HG02970 (cell line): Measurements from ENCODE around the gene MINAR2.

ENCODE experiments used
- ATAC-seq: cut with Tn5 transposase; IDR thresholded peaks from one replicate; pipeline ENCODE4 v1.9.1; 2021; ENCODE audit warnings: mild to moderate bottlenecking, moderate library complexity, moderate number of reproducible peaks; ENCODE audit not compliant: unreplicated experiment, low FRiP score

Gene MINAR2, protein sequence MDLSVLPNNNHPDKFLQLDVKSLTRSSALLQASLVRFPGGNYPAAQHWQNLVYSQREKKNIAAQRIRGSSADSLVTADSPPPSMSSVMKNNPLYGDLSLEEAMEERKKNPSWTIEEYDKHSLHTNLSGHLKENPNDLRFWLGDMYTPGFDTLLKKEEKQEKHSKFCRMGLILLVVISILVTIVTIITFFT

DNA sequence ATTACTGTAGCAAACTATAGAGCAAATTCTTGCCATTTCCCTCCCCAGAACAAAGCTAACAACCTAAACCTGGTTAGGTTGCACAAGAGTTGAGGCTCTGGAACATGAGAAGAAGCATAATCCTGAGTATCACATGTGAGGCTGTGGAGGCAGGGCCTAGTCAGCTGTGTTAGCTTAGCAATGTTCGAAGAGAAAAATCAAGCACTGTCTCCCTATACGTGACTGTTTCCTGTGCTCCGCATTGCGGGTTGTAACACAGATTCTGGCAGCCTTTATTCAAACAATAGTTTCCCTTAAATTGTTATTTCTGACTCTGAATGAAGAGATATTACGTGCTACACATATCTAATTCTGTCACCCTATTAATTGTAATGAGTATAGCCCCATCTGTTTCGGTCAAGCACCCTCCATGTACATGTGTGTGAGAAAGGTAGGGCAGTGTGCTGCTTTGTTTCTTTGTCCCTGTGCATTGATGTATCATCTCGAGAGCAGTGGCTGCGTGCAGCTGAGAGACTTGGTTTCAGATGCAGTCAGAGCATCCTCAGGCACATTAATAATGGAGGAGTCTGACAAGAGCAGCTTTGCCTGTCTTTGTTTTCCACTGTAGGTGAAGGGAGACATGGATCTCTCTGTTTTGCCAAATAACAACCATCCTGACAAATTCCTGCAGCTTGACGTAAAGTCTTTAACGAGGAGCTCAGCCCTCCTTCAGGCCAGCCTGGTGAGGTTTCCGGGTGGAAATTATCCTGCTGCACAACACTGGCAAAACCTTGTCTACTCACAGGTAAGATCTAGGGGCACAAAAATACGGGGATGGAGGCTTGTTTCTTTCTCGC lies at the start of gene MINAR2:
Gene MINAR2, plus strand, starts transcription at position 523 of the 836 bp plus-strand sequence. Its CDS starts 97 bp downstream, at position 620.
- ATAC-seq: no peak

DNA sequence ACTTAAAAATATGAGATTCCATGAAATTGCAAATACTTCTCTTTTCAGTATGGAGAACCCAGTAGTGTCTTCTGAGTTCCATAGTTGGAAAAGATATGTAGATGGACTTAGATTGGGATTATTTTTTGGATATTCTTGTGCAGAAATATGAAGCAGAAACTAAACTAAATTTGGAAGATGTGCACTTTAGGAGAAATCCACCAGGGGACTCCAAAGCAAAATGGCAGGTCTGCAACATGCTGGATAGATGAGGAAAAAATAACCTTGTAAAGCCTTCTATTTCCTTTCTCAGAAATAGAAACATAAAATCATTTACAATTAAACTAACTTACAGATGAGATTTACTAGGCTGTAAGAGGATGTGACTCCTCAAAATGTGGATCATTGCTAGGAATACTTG lies 49.2 kb upstream of the MINAR2 start:
- no peak for ATAC-seq

DNA sequence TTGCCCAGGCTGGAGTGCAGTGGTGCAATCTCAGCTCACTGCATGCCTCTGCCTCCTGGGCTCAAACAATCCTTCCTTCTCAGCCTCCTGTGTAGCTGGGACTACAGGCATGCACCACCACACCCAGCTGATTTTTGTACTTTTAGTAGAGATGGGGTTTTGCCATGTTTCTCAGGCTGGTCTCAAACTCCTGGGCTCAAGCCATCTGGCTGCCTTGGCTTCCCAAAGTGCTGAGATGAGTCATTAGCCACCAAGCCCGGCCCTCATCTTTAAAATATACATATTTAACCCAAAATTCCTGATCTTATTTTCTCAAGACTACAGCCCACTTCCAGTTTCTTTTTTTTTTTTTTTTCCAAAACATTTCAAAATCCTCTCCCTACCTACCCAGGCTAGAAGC lies 31.7 kb upstream of the MINAR2 start:
- no peak for ATAC-seq

DNA sequence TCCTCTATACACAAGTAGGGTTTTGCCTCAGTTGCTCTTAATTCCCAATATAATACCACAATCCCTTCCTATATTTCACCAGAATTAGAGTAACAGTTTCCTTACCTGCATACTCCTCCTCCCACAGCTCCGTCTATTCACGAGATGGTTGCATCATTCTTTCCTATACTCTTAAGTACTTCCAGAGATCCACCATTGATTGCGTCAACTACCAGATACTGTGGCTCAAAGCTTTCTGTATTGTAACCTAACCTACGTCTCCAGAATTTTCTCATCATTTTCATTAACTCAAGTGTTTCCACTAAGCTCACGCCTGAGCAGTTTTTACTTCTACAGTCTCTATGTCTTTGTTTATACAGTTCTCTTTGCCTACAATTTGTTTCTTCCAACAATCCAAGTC lies 31.2 kb upstream of the MINAR2 start:
- ATAC-seq: no peak

DNA sequence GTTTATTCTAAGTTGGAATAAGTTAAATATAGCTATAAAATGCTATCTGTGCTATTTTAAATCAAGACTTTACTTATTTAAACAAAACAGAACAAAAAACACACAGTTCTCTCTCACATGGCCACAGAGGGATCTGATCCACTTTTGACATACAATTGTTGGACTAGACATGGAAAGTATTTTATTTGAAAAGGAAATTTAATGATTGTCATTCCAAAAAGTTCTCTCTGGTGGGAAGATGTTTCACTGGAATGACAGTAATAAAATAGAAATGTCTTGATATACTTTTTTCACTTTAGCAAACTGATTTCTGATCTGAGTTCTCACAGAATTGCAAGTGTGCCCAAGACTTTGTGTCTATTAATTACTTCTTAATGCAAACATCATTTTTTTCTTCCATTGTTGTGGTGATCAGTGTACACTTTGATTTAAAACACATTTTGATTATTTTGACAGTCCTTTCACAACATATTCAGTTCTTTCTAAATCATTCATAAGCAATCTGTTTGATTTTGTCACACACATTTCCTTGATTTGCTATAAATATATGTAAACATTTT lies 30.1 kb upstream of the MINAR2 start:
- ATAC-seq: no peak

DNA sequence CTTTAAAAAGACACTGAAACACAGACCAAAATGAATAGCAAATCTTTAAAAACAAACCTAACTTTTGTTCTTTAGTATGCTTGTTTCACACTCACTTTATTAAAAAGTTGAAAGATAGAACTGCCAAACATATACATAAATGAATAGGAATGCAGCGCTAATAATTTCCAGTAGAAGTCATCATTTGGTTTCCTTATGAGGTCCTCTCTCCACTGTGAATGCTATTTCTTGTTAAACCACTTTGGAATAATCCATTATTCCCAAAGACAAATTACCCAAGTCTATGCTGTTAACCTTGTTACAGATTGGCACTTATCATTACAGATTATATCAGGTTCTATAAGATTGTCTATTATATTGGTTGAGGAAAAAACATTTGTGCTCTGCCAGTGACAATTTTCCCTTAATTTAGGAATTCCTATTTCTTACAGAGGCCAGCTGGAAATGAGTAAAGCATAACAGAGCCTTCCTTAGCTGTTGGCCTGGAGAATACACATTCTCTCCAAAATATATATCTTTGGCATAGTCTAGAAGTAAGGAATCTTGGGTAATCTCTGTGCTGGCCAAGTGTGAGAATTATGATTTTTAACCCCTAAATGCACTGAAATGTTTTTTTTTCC lies 29.3 kb upstream of the MINAR2 start:
- no peak for ATAC-seq

DNA sequence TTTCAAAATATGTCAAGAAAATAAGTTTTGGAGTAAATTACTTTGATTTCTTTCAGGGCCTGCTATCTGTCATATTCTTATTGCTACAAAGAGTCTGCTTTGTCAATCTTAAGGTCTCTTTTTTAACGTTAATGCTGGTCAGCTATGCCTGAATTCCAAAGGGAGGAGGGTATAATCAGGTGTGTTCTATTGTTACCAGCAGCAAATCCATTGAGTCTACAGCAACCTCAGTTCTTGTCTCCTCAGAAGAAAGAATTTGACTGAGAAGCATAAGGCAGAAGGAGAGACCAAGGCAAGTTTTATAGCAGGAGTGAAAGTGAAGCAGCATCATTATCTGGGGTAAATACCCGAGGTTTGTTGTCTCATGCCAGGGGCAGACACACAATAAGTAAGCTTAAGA lies 23.7 kb upstream of the MINAR2 start:
- ATAC-seq: no peak

DNA sequence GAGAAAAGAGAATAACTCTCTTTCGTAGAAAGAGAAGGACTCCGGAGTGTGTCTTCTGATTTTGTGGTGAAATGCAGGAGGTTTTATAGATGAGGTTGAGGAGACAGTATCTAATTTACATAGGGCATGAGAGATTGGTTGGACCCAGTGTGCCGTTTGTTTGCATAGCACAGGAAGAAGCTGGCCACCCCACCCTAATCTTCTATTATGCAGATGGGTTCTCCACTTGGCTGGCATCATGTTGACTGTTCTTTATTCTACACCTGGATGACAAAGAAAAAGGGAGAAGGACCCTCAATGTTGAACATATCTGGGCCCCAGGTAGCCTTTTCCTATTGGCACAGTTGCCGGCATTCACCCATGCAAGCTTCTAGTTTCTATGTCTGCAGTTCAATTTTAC lies 23.2 kb upstream of the MINAR2 start:
- no peak for ATAC-seq

DNA sequence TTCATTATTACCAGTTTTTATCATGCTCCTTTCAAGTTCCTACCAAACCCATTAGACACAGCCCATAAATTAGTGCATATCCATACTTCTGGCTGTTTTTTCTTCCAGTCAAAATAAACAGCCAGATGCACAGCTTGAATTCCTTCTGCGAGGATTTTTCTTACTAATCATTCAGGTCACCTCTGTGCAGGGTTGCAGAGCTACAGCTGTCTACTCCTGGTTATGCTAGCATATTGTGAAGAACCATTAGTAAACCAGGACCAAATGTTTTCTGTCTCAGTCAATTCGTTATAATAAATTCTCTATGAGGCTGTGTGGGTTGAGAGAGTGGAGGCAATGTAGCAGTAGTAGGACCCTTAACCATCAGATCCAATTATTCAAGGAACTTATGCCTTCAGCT lies 8.1 kb upstream of the MINAR2 start:
- no peak for ATAC-seq

DNA sequence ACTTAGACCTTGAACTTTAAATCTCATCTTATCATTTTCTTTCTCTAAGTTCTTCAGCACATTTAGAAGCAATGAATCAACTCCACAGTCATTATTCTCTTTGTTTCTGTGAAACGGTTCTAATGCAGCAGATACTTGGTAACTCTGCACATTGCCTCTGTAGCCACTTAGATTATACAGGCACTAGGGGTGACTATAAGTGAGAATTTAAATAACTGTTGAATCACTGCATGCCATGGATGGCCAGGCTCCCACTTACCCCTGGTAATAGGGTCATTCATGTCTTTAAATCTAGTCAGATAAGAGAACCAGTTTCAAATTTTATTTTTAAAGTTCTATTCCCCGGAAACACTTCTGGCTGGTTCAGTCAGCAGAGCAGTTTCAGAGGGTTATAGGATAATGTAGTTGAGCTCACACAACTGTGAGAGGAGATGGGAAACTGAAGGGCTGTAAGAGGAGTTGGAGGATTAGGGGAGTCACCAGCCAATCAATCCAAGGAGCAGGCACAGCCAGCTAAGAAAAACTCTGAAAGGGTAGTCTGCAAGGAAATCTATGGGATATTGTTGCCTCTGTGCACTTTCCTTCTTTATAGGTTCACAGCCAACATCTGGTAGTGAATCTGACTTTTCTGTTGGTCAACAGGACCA lies 4.2 kb upstream of the MINAR2 start:
- ATAC-seq: no peak

DNA sequence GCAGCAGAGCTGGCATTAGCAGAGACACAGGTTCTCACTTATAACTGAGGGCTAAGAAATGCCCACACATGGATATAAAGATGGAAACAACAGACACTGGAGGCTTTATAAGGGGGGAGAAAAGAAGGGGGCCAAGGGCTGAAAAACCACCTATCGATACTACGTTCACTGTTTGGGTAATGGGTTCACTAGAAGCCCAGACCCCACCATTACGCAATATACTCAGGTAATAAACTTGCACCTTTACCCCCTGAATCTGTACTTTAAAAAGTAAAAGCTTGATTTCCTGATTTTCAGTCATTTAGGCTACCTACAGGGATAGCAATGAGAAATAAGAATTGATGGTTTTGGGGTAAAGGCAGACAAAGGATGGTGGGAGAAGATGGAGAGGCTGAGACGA lies 1.9 kb upstream of the MINAR2 start:
- no peak for ATAC-seq

DNA sequence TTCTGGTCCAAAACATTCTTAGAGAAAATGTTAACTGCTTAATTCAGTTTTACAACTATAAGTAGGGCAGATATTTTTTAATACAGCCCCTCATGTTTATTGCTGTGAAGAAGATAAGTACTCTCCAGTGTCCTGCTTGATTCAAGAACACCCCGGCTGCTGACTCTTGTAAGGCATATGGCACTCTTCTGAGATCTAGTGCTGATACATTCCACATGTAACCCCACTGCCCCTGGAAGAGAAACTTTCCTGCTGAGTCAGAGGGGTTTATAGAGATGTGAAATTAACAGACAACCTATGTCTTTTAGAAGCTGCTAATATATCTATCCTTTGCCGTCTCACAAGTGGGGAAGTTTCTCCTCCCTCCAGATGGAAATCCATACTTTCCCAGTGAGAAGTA lies 1.0 kb upstream of the MINAR2 start:
- no peak for ATAC-seq

DNA sequence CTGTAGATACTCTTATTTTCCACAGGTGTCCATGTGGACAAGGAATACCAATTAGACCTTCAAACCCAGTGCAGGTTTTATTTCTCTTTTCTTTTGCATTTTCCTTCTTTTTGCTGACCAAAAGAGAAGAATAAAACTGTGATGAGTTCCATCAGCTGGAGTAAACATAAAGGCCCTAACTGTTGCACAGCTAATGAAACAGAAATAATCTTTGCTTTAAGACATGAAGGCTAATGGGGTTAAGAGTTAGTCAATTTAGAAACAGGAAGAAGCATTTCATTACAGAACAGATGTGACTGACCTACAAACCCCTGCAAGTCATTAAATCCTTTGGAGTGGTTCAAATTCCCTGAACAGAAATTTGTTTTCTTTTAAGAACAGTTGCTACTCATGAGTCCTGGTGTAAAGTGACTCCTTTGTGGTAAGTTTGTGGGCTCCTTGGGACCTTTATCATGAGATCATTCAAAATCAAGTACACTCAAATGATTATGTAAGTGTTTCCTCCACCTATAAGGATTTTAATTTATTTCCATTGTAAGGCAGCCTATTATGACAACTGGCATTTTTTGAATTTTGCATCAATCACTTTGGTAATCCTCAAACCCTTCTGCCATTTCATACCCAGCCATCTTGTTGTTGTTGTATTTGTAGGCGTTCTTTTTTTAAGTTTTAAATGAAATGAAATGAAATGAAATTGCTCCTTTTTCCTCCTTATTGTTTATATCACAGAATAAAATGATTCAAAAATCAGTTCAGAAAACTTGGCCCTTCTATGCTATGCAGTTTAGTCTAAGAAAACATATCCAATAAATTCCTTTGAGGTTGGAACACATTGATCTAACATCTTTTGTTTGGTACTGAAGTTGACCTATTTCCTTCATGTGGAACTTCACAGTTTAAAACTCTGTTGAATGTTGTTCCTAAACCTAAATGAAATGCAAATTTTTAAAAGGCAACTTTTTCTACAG lies 1.3 kb downstream of the MINAR2 start:
- ATAC-seq: no peak

DNA sequence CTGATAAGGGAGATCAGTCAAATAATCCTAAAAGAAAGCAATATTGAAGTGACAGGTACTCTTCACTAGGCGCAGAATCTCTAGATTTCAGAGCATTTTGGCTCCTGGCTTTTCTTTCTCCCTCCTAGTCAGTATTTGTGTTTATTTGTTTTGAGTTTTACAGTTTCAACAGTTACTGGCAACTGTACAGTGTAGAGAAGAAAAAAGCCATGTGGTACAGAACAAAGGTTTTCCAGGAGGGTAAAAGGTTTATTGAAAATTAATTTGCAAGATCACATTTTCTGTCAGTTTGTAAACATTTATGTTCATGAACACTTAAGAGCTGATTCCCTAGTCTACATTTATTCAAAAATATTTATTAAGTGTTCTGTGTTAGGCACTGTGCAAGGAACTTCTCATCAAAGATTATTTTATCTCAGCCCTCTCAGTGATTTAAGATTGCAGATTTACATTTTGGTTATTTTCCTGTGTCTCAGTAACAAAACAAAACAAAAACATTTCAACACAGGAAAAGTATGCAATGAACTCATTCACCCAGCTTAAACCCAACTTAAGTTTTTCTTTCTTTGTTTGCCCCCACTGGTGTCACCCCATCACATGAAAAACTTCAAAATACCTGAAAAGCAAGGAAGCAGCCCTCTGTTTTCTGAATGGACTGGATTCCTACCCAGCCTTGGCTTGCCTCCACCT lies 12.9 kb downstream of the MINAR2 start:
- no peak for ATAC-seq

DNA sequence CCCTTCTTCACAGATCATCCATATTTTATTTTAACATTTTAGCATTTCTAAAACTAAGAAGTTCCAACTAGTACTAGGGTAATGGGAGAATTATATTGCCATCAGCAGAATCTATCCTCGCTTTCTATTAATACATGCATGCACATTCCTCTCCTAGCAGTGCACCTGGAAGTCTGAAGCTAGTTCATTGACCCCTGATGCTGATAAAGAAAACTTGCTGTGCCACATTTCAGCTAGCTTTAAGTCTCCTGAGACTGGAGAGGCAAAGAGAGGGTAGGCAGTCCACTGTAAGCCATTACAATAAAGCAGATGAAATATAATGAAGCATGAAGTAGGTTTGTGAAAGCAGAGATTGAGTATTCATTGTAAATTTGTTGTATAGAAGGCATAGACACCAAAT lies 15.8 kb downstream of the MINAR2 start:
- ATAC-seq: no peak

DNA sequence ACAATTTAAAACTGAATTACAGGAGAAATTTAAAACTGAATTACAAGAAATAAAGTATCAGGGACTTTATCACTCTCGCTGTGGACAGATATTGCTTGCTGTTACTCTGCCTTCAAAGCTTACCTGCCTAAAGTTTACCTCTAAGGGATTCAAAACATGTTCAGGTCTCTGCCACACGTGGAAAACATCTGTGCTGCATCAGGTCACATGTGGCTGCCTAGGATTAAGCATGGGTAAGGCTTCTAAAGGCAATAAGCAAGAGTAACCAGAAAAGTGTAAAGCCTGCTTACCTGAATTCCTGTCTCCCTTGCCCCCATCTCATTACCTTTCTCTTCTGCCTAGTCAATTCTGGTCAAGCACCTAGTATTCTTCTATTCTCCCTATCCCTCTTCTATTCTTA lies 18.9 kb downstream of the MINAR2 start:
- no peak for ATAC-seq

DNA sequence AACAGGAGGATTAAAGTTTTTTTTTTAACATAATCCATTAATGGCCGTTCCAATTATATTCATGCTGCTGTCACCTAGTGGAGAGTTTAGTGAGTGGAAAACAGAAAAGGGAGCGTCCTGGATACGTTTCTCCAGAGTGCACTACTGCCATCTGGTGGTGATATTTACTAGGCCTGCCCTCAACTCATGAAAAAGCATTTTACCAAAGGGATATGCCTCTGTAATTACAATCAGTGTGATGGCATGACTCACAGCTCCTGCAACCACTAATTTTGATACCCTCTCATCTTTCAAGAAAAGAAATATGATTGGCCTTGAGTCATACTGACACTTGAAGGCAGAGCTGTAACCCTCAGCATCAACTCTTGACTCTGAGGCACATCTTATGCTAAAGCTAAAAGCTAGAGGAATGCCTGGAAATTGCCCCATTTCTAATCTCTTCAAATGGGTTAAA lies 20.1 kb downstream of the MINAR2 start:
- peak; percentile 91 for ATAC-seq

DNA sequence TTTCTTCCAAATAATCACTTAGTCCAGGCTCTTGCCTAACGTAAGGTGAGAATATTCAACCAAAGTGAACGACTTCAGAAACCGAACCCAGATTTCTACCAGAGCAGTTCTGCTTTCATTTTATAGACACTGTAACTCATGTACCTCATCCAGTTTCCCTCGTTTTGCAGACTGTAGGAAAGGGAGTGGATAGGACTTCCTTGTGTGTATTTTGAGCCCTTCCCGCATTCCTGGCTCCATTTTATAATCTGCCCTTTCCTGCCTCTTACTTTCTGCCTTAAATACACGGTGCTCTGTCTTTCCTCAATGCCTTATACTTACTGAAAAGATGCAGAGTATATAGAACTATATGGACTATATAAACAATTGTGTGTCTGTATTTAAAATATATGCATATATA lies 20.8 kb downstream of the MINAR2 start:
- no peak for ATAC-seq
